Measurements from ENCODE around the gene TULP4. TPM values are rescaled to one million over a fixed set of nuclear protein-coding genes. Genes with fewer than 3 reads are reported as not detected.
"Not testable (repeated sequence)": the region's sequence is repeated elsewhere in the genome, so short reads cannot be mapped to it uniquely, and the experiment has no call there.

TULP4 gene
- total RNA-seq, 1 donor from 2014 or later, result 104 TPM

DNA sequence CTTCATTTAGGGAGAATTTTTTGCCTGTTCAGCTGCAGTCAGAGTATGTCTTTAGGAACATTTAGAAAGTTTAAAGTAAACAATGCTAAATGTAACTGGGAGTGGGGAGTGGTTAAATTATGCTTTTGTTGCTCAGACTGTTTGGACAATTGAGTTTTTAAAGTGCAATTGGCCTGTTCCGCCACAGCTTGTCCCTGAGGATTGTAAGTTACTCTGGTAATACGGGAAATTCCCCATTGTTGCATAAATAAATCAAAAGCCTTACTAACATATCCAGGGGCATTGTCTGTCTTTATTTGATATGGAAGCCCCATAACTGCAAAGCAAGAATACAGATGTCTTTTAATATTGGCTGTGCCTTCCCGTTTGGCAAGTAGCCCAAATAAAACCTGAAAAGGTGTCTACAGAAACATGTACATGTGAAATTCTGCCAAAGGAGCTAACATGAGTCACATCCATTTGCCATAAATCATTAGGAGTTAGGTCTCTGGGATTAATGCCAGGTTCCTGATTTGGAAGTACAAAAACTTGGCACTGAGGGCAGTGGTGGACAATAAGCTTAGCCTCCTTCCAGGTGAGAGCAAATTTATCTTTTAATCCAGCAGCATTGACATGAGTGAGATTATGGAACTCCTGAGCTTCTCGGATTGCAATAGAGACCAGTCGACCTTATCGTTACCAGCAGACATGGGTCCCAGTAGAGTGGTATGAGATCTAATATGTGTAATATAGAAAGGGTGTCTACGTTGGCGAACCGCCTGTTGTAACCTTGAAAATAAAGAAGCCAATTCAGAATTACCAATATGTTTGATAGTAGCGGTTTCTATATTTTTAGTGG is 11.7 kb upstream of the TULP4 start:
- H3K27ac ChIP-seq; H3K36me3 ChIP-seq; H3K4me1 ChIP-seq; H3K27me3 ChIP-seq (ENCODE audit: low read depth); ATAC-seq; DNase-seq; H3K4me3 ChIP-seq; intact Hi-C loops (cut with DNase I): not testable (repeated sequence)
- peaks cover 19% of the 10 kb centered on the region for H3K9me3 ChIP-seq

GRCh38 chr6:158301561-158301960 is 10.7 kb upstream of the TULP4 start:
- H3K27me3 ChIP-seq (ENCODE audit: low read depth); H3K4me3 ChIP-seq; ATAC-seq; intact Hi-C loops (cut with DNase I); H3K27ac ChIP-seq; H3K4me1 ChIP-seq; H3K36me3 ChIP-seq; DNase-seq: not testable (repeated sequence)
- peaks cover 12% of the 10 kb centered on the region for H3K9me3 ChIP-seq

DNA sequence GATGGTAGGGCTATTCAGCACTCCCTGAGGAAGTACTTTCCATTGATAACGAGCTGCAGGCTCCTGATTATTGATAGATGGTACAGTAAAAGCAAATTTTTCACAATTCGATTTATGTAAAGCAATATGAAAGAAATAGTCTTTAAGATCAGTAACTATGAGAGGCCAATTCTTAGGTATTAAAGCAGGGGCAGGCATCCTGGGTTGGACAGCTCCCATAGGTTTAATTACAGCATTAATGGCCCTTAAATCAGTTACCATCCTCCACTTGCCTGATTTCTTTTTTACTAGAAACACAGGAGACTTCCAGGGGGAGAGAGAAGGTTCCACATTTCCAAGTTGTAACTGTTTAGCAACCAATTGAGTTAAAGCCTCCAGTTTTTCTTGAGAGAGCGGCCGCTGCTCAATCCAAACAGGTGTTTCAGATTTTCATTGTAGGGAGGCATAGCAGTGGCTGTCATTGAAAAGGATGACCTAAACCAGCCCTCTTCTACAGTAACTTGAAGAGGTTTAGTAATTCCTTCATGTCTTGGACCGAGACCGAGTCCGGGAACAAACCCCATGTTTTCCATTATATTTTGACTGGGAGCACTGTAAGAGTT is 10.0 kb upstream of the TULP4 start:
- H3K9me3 ChIP-seq; H3K4me1 ChIP-seq; DNase-seq; H3K4me3 ChIP-seq; ATAC-seq; H3K27ac ChIP-seq; H3K36me3 ChIP-seq; H3K27me3 ChIP-seq (ENCODE audit: low read depth); intact Hi-C loops (cut with DNase I): not testable (repeated sequence)

DNA sequence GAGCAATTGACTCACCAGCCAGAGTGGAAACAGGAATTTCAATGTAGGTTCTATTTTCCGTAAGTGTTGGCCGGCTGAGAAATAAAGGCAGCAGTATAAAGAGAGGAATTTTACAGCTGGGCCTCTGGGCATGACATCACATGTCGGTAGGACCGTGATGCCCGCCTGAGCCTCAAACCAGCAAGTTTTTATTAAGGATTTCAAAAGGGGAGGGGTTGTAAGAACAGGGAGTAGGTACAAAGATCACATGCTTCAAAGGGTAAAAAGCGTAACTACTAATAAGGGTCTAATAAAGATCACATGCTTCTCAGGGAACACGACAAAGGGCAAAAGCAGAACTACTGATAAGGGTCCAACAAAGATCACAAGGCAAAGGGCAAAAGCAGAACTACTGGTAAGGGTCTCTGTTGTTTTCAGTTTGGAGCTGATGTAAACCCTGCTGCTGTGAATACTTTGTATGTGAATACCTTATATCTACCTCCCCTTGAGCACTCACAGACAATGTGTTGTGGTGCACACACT is 9.0 kb upstream of the TULP4 start:
- intact Hi-C loops (cut with DNase I), result no loop called here
- Histone ChIP-seq H3K27me3 (ENCODE audit: low read depth) (no peaks in the 10 kb centered on the region), H3K4me1 (peaks cover 5% of the 10 kb centered on the region), H3K36me3 (no peaks in the 10 kb centered on the region), H3K9me3 (no peaks in the 10 kb centered on the region), H3K27ac (no peak overlapping the region), H3K4me3 (no peak overlapping the region)
- ATAC-seq (no peak), DNase-seq (no peak)
- no peak for TF ChIP-seq CTCF (IDR thresholded peaks at IDR 0.05)

GRCh38 chr6:158304254-158304653 is 8.0 kb upstream of the TULP4 start:
- Histone ChIP-seq H3K4me1 (peaks cover 5% of the 10 kb centered on the region), H3K36me3 (no peaks in the 10 kb centered on the region), H3K4me3 (no peak overlapping the region), H3K9me3 (no peaks in the 10 kb centered on the region), H3K27ac (no peak overlapping the region), H3K27me3 (ENCODE audit: low read depth) (no peaks in the 10 kb centered on the region)
- intact Hi-C loops (cut with DNase I), result no loop called here
- TF ChIP-seq CTCF (IDR thresholded peaks at IDR 0.05), result no peak
- ATAC-seq (no peak), DNase-seq (no peak)

GRCh38 chr6:158309814-158310213 is 2.5 kb upstream of the TULP4 start:
- TF ChIP-seq CTCF (IDR thresholded peaks at IDR 0.05), result no peak
- Histone ChIP-seq H3K27ac (no peak overlapping the region), H3K27me3 (ENCODE audit: low read depth) (no peaks in the 10 kb centered on the region), H3K36me3 (peaks cover 11% of the 10 kb centered on the region), H3K4me3 (no peak overlapping the region), H3K9me3 (no peaks in the 10 kb centered on the region), H3K4me1 (no peaks in the 10 kb centered on the region)
- intact Hi-C loops (cut with DNase I), result no loop called here
- DNase-seq (no peak), ATAC-seq (no peak)

DNA sequence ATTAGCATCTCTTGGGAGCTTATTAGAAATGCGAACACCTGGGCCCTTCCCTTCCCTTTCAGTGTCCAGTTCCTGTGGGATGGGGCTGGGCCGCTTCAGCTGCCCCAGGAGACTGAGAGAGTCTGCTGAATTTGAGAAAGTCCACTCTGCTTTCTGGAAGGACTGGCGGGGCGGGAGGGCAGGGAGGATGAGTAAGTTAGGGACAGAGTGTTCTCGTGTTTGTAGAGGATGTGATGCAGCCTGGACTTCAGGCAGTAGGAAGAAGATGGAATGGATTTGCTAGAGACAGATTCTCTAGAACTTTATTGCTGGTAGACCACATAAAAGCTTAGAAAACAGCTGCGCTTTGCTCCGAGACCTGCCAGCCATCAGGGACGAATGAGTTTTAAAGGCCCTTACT is 1.1 kb upstream of the TULP4 start:
- no peak for DNase-seq
- Histone ChIP-seq H3K9me3 (no peaks in the 10 kb centered on the region), H3K27ac (no peak overlapping the region), H3K4me3 (no peak overlapping the region), H3K4me1 (no peaks in the 10 kb centered on the region), H3K36me3 (peaks cover 11% of the 10 kb centered on the region), H3K27me3 (ENCODE audit: low read depth) (no peaks in the 10 kb centered on the region)
- no peak for ATAC-seq
- intact Hi-C loops (cut with DNase I), result no loop called here
- no peak for TF ChIP-seq CTCF (IDR thresholded peaks at IDR 0.05)
